Colonic mucosa (tissue), 4 donors: ENCODE measurements around the gene GRAPL. TPM values are rescaled to one million over a fixed set of nuclear protein-coding genes. Genes with fewer than 3 reads are reported as not detected.
"Not testable (repeated sequence)": the region's sequence is repeated elsewhere in the genome, so short reads cannot be mapped to it uniquely, and the experiment has no call there.

Experiments
- DNase-seq: peaks from one replicate; pipeline ENCODE4 v3.0.0-alpha.2; 2020
- H3K27ac ChIP-seq: fragments of 200-600 bp; one replicate; pipeline ENCODE4 v1.8.0; 2021
- H3K27me3 ChIP-seq: fragments of 200-600 bp; one replicate; pipeline ENCODE4 v1.8.0; 2021
- H3K36me3 ChIP-seq: fragments of 200-600 bp; one replicate; pipeline ENCODE4 v1.8.0; 2021
- H3K4me1 ChIP-seq: fragments of 200-600 bp; one replicate; pipeline ENCODE4 v1.8.0; 2021; ENCODE audit warnings: mild to moderate bottlenecking
- H3K4me3 ChIP-seq: fragments of 200-600 bp; one replicate; pipeline ENCODE4 v1.8.0; 2021
- H3K9ac ChIP-seq, 2 donors: one replicate each; pipeline ENCODE4 v1.7.0; 2013; ENCODE audit warnings: control low read depth in 2 of 2, low read depth in 2 of 2, low read length in 2 of 2
- H3K9me3 ChIP-seq: fragments of 200-600 bp; one replicate; pipeline ENCODE4 v1.8.0; 2021
- intact Hi-C: fragments of 100-400 bp; cut with DNase I; formaldehyde crosslinking; loops from one replicate; pipeline ENCODE4 v1.14.1; 2022
- total RNA-seq, 2 donors: library from RNA; stranded (reverse); fragmentation: NEBNext Ultra II Directional in 1 of 2; extraction: Animal tissue kit (Norgen Biotek cat#: 25700) in 1 of 2; gene quantifications; one replicate each; pipeline ENCODE4 v1.2.1, GENCODE V29; 2021
- donor health status: healthy.
- donor health status: DM: no; HTN: no; CAD: no.
- donor health status: DM: no; HTN: no; CAD: no.

The GRAPL gene
- total RNA-seq, 2 donors from 2014 or later = 0.35 to 1.1 TPM

- H3K4me3 ChIP-seq, H3K9ac ChIP-seq, H3K27ac ChIP-seq, H3K36me3 ChIP-seq, H3K4me1 ChIP-seq, H3K27me3 ChIP-seq, intact Hi-C loops, H3K9me3 ChIP-seq: not testable (repeated sequence)
- DNase-seq = peak; percentile 22
Observed at GRCh38 chr17:19141366-19142155, 14.2 kb downstream of the GRAPL start.

DNA sequence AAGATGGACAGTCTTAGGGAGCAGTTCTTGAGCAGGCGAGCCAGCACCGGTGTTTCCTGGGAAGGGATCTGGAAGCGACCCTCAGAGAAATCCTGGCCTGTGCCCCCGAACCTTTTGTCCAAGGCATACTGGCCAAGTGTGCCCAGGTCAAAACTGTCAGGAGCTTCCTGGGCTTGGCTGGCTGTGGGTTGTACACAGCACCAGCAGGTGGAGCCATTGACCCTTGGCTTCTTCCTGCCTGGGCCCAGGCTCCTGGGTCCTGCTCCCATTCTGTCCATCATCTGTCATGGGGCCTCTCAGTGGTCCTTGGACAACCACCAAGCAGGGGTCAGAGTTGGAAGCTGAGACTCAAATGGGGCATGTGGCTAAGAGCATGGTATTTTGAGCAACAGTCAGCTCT is 15.0 kb downstream of the GRAPL start:
- H3K9me3 ChIP-seq, H3K4me3 ChIP-seq, H3K4me1 ChIP-seq, H3K27ac ChIP-seq, H3K9ac ChIP-seq, H3K36me3 ChIP-seq, intact Hi-C loops, H3K27me3 ChIP-seq: not testable (repeated sequence)
- peak; percentile 64 for DNase-seq

DNA sequence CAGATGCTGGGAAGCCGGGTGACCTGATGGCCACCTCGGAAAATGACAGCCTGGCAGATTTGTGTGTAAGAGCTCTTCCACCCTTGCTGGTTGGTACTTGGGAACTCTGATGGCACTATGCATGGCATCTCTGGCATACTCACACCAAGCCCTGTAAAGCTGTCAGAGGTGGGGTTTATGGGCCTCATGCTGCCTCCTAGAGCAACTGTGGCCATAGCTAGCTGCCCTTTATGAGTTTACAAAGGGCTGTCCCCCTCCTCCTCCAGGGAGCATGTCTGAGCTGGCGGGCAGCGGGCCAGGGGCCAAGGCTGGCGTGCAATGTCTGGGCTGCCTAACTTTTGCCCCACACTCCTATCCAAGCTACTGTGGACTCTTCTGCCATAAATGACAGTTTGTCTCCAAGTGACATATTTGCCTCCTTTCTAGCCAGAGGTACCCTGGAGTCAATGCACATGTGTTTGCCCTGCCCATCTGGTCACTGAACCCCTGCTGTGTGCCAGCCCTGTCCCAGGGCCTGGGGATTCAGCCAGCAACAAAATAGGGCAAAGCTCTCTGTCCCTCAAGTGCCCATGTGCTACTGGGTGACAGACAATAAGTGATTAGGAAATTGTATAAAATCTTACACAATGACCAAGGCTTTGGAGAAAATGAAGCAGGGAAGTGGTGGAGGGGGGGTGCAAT is 15.8 kb downstream of the GRAPL start:
- DNase-seq, H3K27me3 ChIP-seq, H3K4me3 ChIP-seq, H3K9ac ChIP-seq, H3K4me1 ChIP-seq, H3K27ac ChIP-seq, intact Hi-C loops, H3K9me3 ChIP-seq, H3K36me3 ChIP-seq: not testable (repeated sequence)

GRCh38 chr17:19144373-19144772 is 17.0 kb downstream of the GRAPL start:
- H3K27ac ChIP-seq, H3K27me3 ChIP-seq, H3K9me3 ChIP-seq, intact Hi-C loops, H3K36me3 ChIP-seq, H3K4me3 ChIP-seq, H3K4me1 ChIP-seq, H3K9ac ChIP-seq: not testable (repeated sequence)
- DNase-seq = peak; percentile 13

GRCh38 chr17:19145471-19145870 is 18.1 kb downstream of the GRAPL start:
- H3K9me3 ChIP-seq, DNase-seq, H3K27me3 ChIP-seq, intact Hi-C loops, H3K27ac ChIP-seq, H3K4me1 ChIP-seq, H3K4me3 ChIP-seq, H3K36me3 ChIP-seq, H3K9ac ChIP-seq: not testable (repeated sequence)

- H3K4me3 ChIP-seq, H3K36me3 ChIP-seq, H3K9ac ChIP-seq, H3K27me3 ChIP-seq, H3K4me1 ChIP-seq, intact Hi-C loops, H3K9me3 ChIP-seq, DNase-seq, H3K27ac ChIP-seq: not testable (repeated sequence)
Observed at GRCh38 chr17:19150678-19151615, 23.6 kb downstream of the GRAPL start.

- H3K9me3 ChIP-seq, H3K9ac ChIP-seq, H3K27ac ChIP-seq, H3K4me1 ChIP-seq, H3K27me3 ChIP-seq, DNase-seq, H3K36me3 ChIP-seq, H3K4me3 ChIP-seq, intact Hi-C loops: not testable (repeated sequence)
Observed at GRCh38 chr17:19157628-19158027, 30.2 kb downstream of the GRAPL start.

- H3K4me3 ChIP-seq, DNase-seq, H3K27me3 ChIP-seq, intact Hi-C loops, H3K4me1 ChIP-seq, H3K9me3 ChIP-seq, H3K9ac ChIP-seq, H3K36me3 ChIP-seq, H3K27ac ChIP-seq: not testable (repeated sequence)
Observed at GRCh38 chr17:19158478-19158877, 31.1 kb downstream of the GRAPL start.

DNA sequence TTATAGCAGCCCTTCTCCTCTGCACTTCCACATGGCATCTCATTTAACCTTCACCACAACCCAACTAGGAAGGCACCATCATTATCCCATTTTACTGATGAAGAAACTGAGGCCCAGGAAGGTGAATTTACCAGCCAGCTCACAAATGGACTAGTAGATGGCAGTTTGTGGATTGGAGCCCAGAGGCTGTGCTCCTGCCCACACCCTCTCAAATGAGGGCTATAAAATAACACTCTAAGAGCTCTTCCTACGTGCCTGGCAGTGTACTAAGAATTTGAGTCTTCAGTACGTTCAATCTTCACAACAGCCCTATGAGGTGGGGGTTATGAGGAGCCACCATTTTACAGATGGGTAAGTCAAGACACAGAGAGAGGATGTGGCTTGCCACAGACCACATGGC is 31.5 kb downstream of the GRAPL start:
- H3K4me3 ChIP-seq, H3K27me3 ChIP-seq, H3K36me3 ChIP-seq, DNase-seq, intact Hi-C loops, H3K9me3 ChIP-seq, H3K4me1 ChIP-seq, H3K27ac ChIP-seq, H3K9ac ChIP-seq: not testable (repeated sequence)

- H3K27me3 ChIP-seq, H3K27ac ChIP-seq, DNase-seq, H3K4me1 ChIP-seq, H3K9ac ChIP-seq, H3K4me3 ChIP-seq, H3K36me3 ChIP-seq, intact Hi-C loops, H3K9me3 ChIP-seq: not testable (repeated sequence)
Observed at GRCh38 chr17:19161308-19162107, 34.1 kb downstream of the GRAPL start.

DNA sequence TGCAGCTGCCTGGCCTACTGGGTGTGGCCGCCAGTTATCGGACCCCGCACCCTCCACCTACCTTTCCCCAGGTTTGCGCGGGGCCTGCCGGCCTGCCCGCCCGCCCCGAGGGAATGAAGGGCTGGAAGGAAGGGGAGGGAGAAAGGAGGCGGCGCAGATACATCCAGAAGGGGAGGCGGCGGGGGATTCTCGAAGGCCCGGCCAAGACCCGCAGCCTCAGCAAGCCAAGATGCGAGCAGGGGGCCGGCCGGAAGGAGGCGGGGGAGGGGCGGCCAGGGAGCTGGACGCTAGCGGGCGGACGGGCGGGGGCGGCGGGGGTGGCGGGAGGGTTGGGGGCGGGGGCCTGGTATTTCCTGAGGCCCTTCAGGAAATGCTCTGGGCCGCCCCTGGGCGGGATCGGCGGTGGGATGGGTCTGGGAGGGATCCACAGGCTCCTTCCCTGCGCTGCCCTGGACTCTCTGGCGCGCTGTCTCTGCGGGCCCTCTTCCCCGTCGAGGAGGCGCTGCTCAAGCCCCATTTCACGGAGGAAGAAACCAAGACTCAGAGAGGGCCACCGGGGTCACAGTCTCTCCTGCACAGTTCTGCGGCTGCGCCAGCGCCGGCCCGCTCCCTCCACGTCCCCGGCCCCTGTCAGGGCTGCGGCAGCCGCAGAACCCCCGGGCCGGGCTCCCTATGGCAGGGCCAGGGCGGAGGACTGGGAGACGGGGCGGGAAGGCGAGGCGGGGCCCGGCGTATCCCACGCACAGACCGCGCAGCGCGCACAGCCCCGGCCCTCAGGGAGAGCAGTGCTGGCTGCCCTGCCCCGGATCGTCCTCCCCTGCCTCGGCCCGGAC is 35.2 kb downstream of the GRAPL start:
- intact Hi-C loops, H3K4me1 ChIP-seq, H3K4me3 ChIP-seq, H3K36me3 ChIP-seq, H3K9me3 ChIP-seq, H3K27ac ChIP-seq, H3K27me3 ChIP-seq, H3K9ac ChIP-seq, DNase-seq: not testable (repeated sequence)

- H3K27me3 ChIP-seq, H3K36me3 ChIP-seq, intact Hi-C loops, H3K4me3 ChIP-seq, H3K4me1 ChIP-seq, H3K9me3 ChIP-seq, H3K27ac ChIP-seq, DNase-seq, H3K9ac ChIP-seq: not testable (repeated sequence)
Observed at GRCh38 chr17:19174422-19174821, 47.0 kb downstream of the GRAPL start.
